Hypothalamus (tissue), 51 donors: ENCODE results near the gene PCDHB13.
"Not testable (repeated sequence)": the region's sequence is repeated elsewhere in the genome, so short reads cannot be mapped to it uniquely, and the experiment has no call there.

ENCODE experiments used
- DNase-seq, 51 donors: peaks; one replicate each; lab custom pipeline; 2025; lab: John Stamatoyannopoulos, UW

The PCDHB13 gene

DNA sequence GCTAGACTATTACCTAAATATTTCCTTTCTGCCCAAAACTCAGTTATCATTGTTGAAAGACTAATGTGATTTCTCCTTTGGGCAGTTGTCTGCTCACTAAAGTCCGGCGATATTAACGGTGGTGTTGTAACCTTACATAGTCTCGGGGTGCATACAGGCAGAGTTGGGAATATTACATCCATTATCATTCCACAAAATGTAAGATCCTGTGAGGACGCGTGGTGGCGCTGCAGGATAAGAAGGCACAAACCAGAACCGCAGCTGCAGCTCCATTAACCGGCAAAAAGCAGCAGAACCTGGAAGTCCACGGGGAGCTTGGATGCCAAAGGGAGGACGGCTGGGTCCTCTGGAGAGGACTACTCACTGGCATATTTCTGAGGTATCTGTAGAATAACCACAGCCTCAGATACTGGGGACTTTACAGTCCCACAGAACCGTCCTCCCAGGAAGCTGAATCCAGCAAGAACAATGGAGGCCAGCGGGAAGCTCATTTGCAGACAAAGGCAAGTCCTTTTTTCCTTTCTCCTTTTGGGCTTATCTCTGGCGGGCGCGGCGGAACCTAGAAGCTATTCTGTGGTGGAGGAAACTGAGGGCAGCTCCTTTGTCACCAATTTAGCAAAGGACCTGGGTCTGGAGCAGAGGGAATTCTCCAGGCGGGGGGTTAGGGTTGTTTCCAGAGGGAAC, at the start of gene PCDHB13:
TSS of gene PCDHB13 (plus strand) at position 264 of the 684 bp plus-strand sequence. CDS start at position 469, 205 bp downstream.
- DNase-seq, result peak in 10 of 51 donors; percentile 3 to 33 (median 12)

DNA sequence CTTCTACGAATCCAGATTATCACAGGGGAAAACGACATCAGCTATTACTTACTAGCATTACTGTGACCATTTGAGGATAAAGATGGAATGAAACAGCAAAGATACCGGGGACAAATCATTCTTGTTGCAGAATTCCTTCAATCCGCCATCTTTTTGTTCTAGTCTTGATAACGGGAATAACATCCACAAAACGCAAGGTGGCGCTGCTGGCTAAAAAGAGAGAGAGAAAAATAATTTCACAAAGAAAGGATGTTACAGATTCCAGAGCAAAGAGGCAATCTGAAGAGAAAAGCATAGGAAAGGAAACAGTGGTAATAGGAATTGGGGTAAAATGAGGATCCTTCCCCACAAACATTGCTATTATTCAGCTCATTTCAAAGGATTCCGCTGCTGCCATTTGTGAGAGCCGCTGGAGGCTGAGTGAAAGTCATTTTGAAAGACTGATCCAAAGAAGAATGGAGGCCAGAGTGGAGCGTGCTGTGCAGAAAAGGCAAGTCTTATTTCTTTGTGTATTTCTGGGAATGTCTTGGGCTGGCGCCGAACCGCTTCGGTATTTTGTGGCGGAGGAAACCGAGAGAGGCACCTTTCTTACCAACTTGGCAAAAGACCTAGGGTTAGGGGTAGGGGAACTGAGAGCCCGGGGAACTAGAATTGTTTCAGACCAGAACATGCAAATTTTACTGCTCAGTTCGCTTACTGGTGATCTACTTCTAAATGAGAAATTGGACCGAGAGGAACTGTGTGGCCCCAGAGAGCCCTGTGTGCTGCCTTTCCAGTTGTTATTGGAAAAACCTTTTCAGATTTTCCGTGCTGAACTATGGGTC, 41.1 kb upstream of the PCDHB13 start, which contains the start of gene PCDHB7:
TSS of gene PCDHB7 (plus strand) at position 264 of the 824 bp plus-strand sequence. CDS start at position 456, 192 bp downstream.
- DNase-seq, result peak in 7 of 51 donors; percentile 10 to 23 (median 16)

DNA sequence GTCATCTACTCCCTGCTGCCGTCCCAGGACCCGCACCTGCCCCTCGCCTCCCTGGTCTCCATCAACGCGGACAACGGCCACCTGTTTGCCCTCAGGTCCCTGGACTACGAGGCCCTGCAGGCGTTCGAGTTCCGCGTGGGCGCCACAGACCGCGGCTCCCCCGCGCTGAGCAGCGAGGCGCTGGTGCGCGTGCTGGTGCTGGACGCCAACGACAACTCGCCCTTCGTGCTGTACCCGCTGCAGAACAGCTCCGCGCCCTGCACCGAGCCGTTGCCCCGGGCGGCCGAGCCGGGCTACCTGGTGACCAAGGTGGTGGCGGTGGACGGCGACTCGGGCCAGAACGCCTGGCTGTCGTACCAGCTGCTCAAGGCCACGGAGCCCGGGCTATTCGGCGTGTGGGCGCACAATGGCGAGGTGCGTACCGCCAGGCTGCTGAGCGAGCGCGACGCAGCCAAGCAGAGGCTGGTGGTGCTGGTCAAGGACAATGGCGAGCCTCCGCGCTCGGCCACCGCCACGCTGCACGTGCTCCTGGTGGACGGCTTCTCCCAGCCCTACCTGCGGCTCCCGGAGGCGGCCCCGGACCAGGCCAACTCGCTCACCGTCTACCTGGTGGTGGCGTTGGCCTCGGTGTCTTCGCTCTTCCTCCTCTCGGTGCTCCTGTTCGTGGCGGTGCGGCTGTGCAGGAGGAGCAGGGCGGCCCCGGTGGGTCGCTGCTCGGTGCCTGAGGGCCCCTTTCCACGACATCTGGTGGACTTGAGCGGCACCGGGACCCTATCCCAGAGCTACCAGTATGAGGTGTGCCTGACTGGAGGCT, 39.2 kb upstream of the PCDHB13 start:
- DNase-seq, result not testable (repeated sequence)

DNA sequence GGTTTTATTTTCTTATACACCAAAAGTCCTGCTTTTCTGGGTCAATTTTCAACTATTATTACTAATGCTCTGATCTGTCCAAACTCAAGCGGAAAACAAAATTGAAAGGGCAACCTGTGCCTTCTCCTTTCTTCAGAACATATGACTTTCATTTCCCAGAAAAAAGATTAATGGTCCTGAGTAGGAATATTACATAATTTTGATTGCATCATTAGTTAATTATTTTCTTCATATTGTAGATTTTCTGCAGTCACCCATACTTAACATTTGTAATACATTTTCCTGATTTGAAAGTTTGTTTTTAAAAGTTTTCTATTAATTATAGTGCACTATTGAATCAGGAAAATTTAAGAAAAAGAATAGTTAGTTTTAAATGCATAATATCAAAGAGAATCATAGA, 37.8 kb upstream of the PCDHB13 start:
- DNase-seq, result no peak

DNA sequence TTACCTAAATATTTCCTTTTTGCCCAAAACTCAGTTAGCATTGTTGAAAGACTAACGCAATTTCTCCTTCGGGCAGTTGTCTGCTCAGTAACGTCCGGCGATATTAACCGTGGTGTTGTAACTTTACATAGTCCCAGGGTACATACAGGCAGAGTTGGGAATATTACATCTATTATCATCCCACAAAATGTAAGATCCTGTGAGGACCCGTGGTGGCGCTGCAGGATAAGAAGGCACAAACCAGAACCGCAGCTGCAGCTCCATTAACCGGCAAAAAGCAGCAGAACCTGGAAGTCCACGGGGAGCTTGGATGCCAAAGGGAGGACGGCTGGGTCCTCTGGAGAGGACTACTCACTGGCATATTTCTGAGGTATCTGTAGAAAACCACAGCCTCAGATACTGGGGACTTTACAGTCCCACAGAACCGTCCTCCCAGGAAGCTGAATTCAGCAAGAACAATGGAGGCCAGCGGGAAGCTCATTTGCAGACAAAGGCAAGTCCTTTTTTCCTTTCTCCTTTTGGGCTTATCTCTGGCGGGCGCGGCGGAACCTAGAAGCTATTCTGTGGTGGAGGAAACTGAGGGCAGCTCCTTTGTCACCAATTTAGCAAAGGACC, 36.0 kb upstream of the PCDHB13 start, which contains the start of gene PCDHB8:
TSS of gene PCDHB8 (plus strand) at position 214 of the 615 bp plus-strand sequence. CDS start at position 459, 245 bp downstream.
- not testable (repeated sequence) for DNase-seq

DNA sequence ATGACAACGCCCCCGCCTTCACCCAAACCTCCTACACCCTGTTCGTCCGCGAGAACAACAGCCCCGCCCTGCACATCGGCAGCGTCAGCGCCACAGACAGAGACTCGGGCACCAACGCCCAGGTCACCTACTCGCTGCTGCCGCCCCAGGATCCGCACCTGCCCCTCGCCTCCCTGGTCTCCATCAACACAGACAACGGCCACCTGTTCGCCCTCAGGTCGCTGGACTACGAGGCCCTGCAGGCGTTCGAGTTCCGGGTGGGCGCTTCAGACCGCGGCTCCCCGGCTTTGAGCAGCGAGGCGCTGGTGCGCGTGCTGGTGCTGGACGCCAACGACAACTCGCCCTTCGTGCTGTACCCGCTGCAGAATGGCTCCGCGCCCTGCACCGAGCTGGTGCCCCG, 34.3 kb upstream of the PCDHB13 start:
- DNase-seq, result not testable (repeated sequence)

DNA sequence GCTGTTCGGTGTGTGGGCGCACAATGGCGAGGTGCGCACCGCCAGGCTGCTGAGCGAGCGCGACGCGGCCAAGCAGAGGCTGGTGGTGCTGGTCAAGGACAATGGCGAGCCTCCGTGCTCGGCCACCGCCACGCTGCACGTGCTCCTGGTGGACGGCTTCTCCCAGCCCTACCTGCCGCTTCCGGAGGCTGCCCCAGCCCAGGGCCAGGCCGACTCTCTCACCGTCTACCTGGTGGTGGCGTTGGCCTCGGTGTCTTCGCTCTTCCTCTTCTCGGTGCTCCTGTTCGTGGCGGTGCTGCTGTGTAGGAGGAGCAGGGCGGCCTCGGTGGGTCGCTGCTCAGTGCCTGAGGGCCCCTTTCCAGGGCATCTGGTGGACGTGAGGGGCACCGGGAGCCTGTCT, 33.8 kb upstream of the PCDHB13 start:
- not testable (repeated sequence) for DNase-seq

DNA sequence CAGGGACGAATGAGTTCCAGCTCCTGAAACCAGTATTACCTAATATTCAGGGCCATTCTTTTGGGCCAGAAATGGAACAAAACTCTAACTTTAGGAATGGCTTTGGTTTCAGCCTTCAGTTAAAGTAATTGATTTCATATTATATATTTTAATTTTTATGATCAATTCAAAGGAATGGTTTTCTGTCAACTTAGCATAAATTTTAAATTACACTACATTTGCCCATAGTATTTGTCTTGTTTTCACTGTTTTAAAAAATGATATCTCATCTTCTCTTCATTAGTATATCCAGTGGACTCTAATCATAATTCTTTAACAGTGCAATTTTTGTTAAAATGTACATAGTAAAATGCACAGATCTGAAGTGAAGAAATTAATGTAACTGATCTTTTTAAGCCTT, 33.4 kb upstream of the PCDHB13 start:
- DNase-seq, result no peak

DNA sequence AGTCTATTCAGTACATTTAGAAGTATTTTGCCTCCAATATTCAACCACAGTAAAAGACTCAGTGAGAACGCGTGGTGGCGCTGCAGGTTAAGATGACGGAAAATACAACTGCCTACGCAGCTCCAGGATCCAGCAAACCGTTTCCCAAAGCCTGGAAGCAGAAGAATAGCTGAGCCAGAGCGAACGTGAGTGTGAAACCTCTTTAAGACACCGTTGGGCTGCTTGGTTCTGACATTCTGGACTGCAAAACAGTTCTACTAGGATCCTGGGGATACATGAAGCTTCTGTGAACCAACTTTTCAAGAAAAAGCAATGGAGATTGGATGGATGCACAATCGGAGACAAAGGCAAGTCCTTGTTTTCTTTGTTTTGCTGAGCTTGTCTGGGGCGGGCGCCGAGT, 31.5 kb upstream of the PCDHB13 start, which contains the start of gene PCDHB16:
TSS of gene PCDHB16 (plus strand) at position 140 of the 400 bp plus-strand sequence. CDS start at position 313, 173 bp downstream.
- DNase-seq, result peak in 9 of 51 donors; percentile 7 to 58 (median 29)

DNA sequence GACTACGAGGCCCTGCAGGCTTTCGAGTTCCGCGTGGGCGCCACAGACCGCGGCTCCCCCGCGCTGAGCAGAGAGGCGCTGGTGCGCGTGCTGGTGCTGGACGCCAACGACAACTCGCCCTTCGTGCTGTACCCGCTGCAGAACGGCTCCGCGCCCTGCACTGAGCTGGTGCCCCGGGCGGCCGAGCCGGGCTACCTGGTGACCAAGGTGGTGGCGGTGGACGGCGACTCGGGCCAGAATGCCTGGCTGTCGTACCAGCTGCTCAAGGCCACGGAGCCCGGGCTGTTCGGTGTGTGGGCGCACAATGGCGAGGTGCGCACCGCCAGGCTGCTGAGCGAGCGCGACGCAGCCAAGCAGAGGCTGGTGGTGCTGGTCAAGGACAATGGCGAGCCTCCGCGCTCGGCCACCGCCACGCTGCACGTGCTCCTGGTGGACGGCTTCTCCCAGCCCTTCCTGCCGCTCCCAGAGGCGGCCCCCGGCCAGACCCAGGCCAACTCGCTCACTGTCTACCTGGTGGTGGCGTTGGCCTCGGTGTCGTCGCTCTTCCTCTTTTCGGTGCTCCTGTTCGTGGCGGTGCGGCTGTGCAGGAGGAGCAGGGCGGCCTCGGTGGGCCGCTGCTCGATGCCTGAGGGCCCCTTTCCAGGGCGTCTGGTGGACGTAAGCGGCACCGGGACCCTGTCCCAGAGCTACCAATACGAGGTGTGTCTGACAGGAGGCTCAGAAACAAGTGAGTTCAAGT, 29.4 kb upstream of the PCDHB13 start:
- not testable (repeated sequence) for DNase-seq

DNA sequence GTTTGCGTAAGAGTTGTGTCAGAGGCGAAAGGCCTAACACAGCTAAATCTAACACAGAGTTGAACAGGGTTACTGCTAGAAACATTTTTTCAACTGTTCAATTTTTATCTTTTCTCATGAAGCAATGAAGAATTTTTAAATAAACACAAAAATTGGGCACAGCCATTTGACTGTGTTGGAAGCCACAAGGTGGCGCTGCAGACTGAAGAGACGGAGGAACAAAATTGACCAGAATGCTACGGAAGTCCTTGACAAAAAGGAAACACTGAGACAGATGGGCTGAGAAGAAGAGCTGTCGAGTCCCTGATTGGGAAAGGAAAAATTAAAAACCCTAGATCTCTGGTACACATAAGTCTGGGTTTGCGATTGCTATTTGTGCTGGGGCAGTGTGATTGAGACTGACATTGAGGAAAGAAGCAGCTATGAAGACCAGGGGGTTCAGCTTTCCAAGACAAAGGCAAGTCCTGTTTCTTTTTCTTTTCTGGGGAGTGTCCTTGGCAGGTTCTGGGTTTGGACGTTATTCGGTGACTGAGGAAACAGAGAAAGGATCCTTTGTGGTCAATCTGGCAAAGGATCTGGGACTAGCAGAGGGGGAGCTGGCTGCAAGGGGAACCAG, 26.7 kb upstream of the PCDHB13 start, which contains the start of gene PCDHB9:
TSS of gene PCDHB9 (plus strand) at position 265 of the 616 bp plus-strand sequence. CDS start at position 423, 158 bp downstream.
- DNase-seq, result peak in 1 of 51 donors; percentile 15

DNA sequence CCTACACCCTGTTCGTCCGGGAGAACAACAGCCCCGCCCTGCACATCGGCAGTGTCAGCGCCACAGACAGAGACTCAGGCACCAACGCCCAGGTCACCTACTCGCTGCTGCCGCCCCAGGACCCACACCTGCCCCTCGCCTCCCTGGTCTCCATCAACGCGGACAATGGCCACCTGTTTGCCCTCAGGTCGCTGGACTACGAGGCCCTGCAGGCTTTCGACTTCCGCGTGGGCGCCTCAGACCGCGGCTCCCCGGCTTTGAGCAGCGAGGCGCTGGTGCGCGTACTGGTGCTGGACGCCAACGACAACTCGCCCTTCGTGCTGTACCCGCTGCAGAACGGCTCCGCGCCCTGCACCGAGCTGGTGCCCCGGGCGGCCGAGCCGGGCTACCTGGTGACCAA, 25.0 kb upstream of the PCDHB13 start:
- not testable (repeated sequence) for DNase-seq

DNA sequence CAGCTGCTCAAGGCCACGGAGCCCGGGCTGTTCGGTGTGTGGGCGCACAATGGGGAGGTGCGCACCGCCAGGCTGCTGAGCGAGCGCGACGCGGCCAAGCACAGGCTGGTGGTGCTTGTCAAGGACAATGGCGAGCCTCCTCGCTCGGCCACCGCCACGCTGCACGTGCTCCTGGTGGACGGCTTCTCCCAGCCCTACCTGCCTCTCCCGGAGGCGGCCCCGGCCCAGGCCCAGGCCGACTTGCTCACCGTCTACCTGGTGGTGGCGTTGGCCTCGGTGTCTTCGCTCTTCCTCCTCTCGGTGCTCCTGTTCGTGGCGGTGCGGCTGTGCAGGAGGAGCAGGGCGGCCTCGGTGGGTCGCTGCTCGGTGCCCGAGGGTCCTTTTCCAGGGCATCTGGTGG, 24.6 kb upstream of the PCDHB13 start:
- not testable (repeated sequence) for DNase-seq

DNA sequence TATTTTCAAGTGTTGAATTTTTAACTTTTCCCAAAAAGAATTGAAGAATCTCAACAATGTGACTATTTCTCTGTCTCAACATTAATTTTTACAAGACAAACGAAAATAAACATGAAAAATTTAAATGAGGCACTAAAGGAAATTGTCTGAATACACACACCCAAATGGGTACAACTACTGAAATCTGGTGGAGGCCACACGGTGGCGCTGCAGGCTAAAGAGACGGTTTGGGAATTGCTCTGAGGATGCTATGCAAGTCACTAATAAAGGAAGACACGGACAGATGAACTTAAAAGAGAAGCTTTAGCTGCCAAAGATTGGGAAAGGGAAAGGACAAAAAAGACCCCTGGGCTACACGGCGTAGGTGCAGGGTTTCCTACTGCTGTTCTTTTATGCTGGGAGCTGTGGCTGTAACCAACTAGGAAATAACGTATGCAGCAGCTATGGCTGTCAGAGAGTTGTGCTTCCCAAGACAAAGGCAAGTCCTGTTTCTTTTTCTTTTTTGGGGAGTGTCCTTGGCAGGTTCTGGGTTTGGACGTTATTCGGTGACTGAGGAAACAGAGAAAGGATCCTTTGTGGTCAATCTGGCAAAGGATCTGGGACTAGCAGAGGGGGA, 21.5 kb upstream of the PCDHB13 start, which contains the start of gene PCDHB10:
TSS of gene PCDHB10 (plus strand) at position 244 of the 616 bp plus-strand sequence. CDS start at position 444, 200 bp downstream.
- peak in 10 of 51 donors; percentile 3 to 52 (median 18) for DNase-seq

DNA sequence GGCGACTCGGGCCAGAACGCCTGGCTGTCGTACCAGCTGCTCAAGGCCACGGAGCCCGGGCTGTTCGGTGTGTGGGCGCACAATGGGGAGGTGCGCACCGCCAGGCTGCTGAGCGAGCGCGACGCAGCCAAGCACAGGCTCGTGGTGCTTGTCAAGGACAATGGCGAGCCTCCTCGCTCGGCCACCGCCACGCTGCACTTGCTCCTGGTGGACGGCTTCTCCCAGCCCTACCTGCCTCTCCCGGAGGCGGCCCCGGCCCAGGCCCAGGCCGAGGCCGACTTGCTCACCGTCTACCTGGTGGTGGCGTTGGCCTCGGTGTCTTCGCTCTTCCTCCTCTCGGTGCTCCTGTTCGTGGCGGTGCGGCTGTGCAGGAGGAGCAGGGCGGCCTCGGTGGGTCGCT, 19.4 kb upstream of the PCDHB13 start:
- DNase-seq, result not testable (repeated sequence)

DNA sequence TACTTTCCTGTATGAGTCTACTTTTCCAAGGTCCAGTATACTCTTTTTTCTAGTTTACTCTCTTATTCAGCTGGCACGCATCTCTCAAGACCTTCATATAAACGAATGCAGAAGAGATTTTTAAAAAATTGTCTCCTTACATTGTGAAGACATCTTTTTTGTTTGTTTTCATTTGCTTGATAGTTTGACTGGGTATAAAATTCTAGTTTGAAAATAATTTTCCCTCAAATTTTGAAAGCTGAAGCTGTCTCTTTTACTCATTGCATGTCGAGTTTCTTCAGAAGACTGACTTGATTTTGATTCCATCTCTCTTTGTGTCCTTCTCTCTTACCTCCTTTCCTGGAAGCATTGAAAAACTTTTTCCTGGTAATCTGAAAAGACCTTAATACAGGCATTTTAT, 17.4 kb upstream of the PCDHB13 start:
- DNase-seq, result no peak

DNA sequence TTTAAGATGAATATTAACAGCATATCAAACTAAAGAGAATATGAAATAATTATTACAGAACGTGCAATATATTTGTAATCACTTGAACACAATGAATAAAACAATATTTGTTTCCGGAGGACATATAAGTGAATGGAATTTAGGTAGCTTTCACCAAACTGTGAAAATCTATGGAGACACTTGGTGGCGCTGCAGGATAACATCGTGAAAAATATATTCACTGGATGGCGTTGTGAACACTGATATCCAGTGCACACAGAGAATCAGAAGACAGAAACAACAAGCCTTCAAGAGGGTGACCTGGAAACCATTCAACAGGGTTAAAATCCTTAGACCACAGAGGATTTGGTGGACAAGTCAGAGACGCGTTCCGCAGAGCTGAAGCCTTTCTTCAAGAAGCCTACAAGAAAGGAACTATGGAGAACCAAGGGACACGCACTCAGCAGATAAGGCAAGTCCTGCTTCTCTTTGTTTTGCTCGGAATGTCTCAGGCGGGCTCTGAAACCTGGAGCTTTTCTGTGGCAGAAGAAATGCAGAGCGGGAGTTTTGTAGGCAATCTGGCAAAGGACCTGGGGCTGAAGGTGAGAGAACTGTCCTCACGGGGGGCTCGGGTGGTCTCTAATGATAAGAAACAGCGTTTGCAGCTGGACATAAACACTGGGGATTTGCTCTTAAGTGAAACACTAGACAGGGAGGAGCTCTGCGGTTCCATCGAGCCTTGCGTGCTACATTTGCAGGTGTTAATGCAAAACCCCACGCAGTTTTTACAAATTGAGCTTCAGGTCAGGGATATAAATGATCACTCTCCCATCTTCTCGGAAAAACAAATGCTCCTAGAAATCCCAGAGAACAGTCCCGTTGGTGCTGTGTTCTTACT, 14.1 kb upstream of the PCDHB13 start, which contains the start of gene PCDHB11:
TSS of gene PCDHB11 (plus strand) at position 269 of the 877 bp plus-strand sequence. CDS start at position 417, 148 bp downstream.
- DNase-seq, result no peak
